Renal cortex interstitium (tissue), 11 donors: ENCODE results near the gene DTD1. TPM values are rescaled to one million over a fixed set of nuclear protein-coding genes. Genes with fewer than 3 reads are reported as not detected.
A peak's percentile ranks its signal among the peaks of the same experiment; 100 is the strongest.

Experiments used
- DNase-seq, 11 donors: peaks; one replicate each; pipeline ENCODE4 v3.0.0-alpha.2; 2013; ENCODE audit warnings: low read depth in 9 of 11, low spot score in 4 of 11; ENCODE audit errors: extremely low read depth in 1 of 11
- polyA plus RNA-seq, 3 donors: library from polyadenylated mRNA; unstranded; fragments of 120-200 nt; gene quantifications; one replicate each; pipeline ENCODE4 v1.2.1, GENCODE V29; 2013; ENCODE audit not compliant: insufficient read length in 3 of 3

The DTD1 gene
- polyA plus RNA-seq, 3 donors = 29.8 to 35.8 (median 34.4) TPM

DNA sequence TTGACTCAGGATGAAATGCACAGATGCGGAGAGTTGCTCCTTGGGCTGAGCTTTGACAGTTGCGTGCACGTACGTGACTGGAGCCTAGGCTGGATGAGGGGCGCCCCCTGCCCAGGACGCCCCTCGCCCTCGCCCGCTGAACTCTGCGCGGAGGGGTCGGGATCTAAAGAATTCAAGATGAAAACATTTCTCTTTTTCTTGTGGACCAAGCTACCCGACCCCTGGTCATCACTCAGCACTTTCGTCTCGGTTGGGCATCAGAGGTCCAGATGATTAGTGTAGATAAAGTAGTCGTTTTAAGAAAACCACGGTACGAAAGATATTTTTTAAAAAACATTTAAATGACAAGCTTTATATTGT is 700 bp downstream of the DTD1 start:
- DNase-seq = peak in 1 of 11 donors; percentile 2

DNA sequence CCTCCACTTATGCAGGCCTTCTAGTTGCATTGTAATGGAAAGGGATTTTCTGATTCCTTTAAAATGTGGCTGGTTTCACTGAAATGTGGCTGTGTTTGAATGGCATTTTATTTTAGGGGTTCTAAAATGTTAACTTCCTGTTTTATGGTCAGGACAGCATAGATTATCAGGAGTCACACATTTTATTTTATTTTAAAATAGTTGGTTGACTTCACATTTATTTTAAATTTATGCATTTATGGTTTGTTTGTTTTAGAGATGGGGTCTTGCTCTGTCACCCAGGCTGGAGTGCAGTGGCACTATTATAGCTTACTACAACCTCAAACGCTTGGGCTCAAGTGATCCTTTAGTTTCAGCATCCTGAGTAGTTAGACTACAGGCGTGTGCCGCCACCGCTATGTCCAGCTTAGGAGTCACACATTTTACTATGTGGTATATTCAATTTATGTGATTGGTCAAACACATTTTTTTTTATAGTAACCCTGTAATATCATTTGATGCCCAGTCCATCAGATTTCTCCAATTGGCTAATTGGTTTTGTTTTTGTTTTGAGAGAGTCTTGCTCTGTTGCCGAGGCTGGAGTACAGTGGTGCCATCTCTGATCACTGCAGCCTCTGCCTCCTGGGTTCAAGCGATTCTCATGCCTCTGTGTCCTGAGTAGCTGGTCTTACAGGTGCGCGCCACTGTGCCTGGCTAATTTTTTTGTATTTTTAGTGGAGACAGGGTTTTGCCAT is 2.3 kb downstream of the DTD1 start:
- no peak for DNase-seq

DNA sequence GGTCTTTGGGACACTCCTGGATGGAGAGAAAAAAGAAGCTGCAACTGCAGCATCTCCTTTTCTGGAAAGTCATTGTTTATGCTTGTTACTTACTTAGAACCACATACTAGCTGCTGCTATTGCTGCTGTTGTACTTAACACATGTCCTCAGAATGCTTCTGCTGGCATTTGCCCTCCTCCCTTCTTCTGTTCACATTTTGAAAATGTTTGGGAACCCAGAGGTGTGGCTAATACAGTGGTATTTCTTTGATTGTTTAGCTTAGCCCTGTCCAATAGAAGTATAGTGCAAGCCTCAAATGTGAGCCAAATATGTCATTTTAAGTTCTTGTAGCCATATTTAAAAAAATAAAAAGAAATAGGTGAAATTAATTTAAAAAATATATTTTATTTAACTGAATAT is 8.4 kb downstream of the DTD1 start:
- DNase-seq = no peak

DNA sequence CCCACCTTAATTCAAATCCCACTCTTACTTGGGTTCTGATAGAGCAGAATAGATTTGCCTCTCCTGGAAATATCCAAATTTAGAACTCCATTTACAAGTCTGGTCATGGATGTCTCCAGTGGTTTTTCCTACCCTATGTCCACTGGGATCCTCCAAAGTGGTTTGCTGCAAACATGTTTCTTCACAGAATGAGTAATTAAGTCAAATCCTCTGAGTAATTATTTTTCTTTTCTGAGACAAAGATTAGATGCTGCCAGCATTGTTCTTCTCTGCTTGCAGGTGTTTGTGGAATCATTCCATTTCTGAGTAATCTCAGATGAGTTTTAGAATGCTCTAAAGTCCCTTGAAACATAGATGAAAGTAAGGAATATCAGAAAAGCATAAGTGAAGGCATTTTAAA is 21.9 kb downstream of the DTD1 start:
- DNase-seq = no peak

DNA sequence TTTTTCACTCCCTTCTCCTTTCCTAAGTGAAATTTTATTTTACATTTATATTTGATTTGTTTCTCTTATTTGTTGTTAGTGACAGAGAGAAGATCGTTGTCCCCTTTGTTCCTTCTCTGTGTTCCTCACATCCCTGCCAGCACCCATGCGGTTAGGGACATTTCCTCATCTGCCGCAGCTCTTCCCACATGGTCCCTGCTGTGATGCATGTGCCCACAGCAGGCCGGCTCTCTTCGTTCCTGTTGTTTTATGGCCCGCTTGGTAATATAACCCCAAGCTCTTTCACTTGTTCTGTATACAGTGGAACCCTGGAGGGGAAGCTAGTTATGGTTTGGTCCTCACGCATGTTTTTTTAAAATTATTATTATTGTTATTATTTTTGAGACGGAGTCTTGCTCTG is 23.6 kb downstream of the DTD1 start:
- no peak for DNase-seq

DNA sequence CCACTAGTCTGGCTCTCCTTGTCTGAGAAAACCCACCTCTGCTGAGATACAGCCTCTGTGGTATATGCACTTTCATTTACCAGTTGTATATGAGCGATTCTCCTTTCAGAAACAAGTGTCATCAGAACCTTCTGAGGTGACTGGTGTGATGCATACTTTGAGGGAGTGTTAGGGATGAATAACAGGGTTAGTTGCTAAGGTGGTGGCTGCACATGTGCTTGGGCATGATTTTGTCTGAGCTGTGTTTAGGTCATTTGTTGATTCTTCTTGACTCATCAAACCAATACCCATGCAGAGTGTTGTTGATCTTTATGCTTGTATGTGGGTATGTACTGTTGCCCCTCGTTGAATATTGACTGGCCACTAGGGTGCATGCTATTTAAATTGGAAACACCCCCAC is 25.7 kb downstream of the DTD1 start:
- no peak for DNase-seq

DNA sequence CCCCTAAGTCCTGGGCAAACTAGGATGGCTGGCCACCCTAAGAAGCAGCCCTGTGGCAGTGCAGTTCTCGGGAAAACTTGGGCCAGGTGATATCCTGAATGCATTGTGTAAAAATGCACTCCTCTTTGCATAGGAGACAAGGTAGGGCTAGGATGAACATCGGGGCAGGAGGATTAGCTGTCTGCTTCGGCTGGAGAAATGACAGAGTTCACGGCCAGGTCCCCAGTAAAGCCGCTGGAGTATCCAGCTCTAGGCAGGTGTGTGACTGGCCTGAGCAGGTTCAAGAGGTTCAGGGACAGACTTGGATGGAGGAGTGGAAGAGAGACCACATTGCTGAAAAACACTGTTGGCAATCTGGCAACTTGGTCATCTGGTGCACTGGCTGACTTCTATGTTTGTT is 26.4 kb downstream of the DTD1 start:
- no peak for DNase-seq

DNA sequence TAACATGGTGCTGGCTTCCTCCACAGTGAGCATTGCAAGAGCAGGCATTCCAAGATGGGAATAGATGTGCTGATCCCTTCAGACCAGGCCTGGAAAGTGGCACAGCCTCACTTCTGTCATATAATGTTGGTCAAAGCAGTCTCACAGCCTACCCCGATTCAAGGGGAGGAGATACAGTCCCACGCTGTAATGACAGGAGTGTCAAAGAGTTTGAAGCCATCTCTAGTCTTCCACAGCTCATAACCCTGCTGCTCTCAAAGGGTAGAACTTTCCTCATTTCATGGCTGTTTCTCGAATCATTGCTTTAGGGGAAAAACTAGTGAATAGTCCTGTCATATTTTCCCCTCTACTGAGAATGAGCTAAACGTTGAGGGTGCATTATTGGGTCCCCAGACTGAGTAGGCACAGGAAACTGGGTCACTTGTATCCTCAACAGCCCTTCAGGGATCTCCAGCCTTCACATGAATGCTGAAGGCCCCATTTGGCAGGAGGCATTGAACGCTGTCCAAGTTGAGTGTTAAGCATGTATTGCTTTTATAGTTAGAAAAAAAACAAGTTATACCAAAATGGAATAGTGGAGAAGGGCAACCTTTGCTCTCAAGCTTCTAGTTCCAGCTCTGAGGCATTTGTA is 27.3 kb downstream of the DTD1 start:
- no peak for DNase-seq

DNA sequence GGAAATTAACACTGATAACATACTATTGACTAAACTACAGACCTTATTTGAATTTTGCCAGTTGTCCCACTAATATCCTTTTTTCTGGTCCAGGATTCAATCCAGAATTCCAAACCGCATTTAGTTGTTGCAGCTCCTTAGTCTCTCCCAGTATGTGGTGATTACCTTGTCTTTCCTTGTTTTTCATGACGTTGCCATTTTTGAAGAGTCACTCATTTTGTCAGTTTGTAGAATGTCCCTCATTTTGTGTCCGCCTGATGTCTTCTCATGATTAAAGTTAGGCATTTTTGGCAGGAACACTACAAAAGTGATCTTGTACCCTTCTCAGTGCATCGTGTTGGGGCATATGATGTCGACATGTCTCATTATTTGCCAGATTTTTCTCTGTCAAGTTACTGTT is 33.1 kb downstream of the DTD1 start:
- no peak for DNase-seq

DNA sequence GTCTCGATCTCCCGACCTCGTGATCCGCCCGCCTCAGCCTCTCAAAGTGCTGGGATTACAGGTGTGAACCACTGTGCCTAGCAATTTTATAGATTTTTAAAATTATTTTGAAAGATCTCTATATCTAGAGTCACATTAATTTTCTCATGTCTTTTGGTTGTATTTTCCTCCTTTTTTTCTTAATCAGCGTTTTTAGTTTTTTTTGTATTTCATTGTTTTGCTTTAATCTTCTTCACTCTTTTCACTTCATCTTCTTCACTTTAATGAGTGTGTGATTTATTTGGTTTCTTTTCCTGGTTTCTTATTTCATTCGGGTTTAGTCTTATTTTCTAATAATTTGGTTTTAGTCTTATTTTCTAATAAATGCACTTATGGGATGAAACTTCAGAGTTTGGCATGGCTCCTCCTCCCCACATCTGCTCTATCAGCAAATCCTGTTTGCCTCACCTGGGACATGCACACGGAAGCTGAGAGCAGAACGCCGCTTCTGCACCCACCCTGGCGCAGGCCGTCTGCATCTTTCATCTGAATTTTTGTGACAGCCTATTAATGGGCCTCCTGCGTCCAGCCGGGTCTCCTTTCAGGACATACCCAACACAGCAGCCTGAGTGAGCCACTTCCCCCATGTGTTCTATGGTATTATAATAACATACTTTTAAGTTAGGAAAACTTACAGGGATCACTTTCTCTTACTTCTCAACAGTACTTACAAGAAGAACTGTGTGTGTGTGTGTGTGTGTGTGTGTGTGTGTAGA is 35.5 kb downstream of the DTD1 start:
- no peak for DNase-seq

DNA sequence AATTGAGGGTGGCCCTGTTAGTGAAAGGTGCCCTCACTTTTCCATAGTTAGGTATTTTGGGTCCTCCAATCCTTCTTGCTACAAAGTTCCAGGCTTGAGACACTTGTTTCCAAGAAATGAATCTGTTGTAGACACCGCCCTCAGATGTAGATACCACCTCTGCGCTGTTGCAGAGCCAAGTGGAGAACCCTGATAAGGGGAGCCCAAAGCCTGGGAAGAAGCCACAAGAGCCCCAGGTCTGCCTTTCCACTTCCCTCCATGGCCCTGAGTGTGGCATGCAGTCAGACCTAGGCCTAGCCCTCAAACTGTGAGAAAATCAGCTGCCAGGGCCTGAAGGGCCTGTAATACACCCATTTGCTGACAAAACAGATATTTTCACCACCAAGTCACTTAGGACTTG is 37.1 kb downstream of the DTD1 start:
- no peak for DNase-seq

DNA sequence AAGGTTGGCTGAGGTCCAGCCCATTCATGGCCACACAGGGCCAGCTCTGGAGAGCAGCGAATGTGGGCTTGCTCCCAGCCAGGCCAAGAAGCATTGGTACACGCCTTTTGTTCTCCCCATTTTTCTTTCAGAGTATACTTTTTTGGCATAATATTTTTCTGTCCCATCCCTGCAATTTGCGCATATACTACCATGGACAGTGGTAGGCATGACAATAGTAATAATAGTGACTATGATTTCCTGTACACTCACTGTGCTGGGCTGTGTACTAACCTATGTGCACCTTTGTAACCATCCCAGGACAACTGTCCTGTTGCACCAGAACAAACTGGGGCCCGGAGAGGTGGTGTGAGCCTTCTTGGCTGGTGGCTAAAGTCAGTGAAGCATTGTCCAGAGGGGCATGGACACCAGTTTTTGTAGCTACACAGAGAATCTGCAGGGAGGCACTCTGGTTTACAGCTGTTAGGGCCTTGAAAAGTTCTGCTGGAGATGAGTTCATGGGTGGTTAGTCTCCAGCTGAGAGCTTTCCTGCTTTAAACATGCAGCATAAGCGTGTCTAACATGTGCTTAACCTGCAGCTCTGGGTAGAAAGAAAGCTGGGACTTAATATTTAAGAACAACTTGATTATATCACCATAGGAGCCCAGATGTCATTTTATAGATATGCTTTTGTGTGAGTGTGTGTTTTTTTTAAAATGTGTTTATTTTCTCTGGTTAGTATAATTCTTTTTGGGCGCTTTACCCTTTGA is 38.2 kb downstream of the DTD1 start:
- no peak for DNase-seq

DNA sequence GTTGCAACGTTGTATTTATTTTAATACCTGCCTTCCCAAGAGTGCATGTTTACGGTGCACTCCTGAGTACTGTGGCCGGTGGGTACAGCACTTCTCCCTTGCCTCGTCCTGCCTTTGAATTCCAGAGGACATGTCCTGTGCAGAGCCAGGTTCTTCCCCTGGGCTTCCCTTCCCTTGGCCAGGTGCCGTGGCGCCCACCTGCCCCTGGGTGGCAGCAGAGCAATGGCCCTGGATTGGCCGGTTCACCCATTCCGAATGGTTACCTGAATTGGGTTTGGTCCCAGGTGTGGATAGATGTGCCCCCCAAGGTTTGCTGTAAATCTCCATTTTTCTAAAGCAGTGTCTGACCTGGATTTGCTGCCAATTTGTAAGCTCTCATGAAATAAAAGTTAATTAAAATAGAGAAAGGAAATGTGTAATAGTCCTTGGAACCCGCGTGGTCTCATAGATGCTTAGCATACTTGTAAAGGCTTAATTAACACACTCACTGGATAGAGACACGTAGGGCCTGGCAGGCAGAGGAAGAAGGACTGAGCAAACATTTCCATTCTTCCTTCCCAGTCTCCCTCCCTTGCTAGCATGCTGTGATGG is 40.6 kb downstream of the DTD1 start:
- DNase-seq = no peak

DNA sequence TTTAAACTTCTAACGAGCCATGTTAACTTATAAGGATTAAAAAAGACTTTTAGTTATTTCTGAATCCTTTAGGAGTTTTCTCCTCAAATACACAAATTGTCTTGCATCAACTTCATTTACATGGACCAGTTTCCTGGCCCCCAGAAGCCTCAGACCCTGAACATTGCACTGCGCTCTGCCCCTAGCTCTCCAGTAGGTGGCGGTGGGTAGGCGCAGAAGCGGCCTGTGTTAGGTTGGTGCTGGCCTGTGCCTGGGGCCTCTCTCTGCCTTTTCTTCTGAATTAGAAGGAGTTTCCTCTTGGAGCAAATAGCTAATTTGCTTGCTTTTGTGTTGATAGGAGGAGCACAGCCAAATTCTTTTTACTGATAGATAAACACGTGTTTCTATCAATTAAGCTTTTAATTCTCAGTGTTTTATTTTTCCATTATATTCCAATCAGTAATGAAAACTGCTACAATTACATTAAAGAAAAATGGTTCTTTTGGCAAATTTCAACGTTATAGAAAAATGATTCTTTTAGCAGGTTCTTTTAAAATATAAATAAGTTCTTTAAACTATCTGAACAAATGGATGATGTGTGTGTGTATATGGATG is 44.4 kb downstream of the DTD1 start:
- DNase-seq = peak; percentile 15 to 66 (median 47)

DNA sequence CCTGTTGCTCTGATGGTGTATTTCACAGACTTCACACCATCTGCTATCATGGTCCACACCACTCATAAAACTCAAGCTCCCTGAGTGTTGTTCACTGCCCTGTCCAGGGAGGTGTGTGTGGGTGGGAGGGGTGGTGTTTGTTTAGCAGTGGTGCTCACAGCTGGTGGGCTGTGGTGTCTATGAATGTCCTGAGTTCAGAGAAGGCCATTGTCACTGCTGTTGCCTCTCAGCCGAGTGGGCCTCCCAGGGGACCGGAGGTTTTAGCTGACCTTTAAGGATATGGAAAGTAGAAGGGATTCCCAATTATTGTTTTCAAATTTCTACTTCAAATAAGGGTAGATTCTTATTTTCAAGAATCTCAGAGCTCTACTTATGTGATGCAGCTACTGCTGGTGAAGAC is 45.6 kb downstream of the DTD1 start:
- no peak for DNase-seq

DNA sequence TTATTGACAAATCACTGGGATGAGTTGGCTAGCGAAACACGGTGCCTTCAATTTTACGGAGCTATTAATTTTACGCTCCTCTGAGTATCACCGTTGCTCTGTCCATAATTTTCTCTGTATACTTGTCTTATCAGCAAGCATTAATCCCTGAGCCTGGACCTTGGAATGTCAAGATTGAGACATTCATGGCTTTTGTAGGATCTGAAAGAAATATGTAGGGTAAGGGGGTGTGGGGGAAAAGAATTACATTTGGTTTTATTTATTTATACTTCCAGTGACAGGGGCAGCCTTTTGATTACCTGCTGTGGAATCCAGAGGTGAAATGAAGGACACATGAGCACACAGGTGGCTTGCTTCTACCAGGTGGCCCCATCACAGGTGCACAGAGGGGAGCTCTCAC is 46.6 kb downstream of the DTD1 start:
- DNase-seq = no peak

DNA sequence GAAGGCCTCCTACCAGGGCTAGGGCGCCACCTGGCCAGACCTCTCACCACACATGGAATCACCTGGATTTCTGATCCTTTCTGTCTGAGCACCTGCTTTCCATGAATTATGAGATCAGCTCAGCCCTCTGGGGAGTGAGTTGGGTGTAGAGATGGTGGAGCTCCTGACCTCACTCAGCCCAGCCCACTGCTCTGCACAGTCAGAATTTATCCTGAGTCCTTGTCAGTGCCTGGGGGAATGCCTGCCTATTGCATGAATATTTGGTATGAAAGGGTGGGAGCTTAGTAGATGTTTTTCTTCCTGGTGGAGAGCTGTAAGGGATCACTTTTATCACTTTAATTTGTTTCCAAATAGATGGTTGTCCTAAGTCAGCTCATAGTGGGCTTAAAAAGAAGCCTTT is 47.5 kb downstream of the DTD1 start:
- no peak for DNase-seq

DNA sequence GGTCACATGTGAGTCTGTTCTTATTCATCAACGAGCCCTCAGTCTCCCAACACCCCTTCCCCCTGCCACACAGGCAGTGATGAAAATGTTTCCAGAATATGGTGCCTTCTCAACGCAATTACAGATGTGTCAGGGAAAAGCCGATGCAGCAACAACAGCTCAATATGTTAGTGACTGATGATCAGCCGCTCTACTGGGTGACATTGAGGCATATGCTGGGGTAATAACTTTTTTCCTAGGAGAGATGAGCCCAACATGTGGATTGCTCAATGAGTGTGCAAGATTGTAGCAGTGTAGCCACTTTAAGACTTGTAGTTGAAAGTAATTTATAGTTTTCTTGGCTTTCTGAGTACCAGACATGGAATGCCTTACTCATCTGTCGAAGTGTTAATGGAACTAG is 49.4 kb downstream of the DTD1 start:
- no peak for DNase-seq

DNA sequence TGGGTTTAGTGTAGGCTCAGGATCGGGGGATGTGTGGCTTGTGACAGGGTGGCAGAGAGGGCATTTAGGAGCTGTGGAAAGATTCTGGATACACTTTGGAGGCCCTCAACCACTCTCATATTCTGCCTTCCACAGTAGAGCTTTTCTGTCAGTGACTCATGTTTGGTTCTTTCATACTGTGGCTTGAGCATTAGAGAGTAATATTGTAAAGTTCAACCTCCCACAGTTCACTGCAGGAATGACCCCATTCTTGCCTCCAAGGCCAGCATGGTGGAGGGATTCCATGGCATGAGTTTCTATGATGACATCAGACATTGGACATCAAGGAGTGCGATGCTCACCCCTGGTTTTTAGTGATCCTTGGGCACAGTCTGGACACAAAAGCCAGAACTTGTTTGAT is 50.9 kb downstream of the DTD1 start:
- DNase-seq = no peak
